HG02981 (cell line): ENCODE data around the gene LAGE3.
"Not testable (repeated sequence)": the region's sequence is repeated elsewhere in the genome, so short reads cannot be mapped to it uniquely, and the experiment has no call there.

Experiments used
- ATAC-seq: cut with Tn5 transposase; IDR thresholded peaks from one replicate; pipeline ENCODE4 v1.9.1; 2021; ENCODE audit warnings: mild to moderate bottlenecking, moderate library complexity; ENCODE audit not compliant: unreplicated experiment

Gene LAGE3

GRCh38 chrX:154502989-154503388, 23.9 kb upstream of the LAGE3 start:
- ATAC-seq = no peak

- no peak for ATAC-seq
Observed at GRCh38 chrX:154502098-154502497, 23.0 kb upstream of the LAGE3 start.

GRCh38 chrX:154501423-154501822, 22.3 kb upstream of the LAGE3 start:
- not testable (repeated sequence) for ATAC-seq

DNA sequence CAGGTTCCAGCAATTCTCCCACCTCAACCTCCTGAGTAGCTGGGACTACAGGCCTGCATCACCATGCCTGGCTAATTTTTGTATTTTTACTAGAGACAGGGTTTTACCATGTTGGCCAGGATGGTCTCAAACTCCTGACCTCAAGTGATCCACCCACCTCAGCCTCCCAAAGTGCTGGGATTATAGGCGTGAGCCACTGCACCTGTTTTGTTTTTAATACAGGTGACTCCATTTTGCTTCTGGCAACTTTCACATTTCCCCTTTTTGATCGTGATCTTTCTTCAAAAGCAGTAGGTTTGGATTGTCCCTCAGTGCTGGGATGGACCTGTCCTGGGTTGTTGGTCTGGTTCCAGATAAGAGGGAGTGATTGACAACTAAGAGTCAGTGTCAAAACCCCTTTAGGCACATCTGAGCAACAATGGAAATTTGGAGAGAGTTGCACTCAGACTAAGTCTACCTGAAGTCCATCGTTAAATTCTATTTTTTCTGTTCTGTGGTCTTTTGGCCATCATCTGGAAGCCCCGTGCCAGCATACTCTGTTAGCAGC, 17.6 kb upstream of the LAGE3 start:
- not testable (repeated sequence) for ATAC-seq

DNA sequence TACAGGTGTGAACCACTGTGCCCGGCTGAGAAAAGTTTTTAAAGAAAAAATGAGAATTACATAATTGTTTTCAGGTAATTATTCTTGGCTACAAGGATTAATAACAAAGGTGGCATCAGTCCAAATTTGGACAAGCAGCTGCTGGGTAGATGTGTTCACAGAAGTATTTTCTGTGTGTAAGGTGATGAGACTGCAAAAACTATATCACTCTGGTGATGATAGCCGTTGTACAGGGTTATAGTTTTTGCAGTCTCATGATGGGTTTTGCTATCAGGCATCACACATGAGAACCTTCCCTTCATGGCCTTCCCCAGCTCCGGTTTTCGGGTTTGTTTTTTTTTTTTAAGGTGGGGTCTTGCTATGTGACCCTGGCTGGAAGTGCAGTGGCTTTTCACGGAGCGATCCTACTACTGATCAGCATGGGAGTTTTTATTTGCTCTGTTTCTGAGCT, 16.4 kb upstream of the LAGE3 start:
- ATAC-seq = no peak

GRCh38 chrX:154494715-154495114, 15.6 kb upstream of the LAGE3 start:
- ATAC-seq = no peak

DNA sequence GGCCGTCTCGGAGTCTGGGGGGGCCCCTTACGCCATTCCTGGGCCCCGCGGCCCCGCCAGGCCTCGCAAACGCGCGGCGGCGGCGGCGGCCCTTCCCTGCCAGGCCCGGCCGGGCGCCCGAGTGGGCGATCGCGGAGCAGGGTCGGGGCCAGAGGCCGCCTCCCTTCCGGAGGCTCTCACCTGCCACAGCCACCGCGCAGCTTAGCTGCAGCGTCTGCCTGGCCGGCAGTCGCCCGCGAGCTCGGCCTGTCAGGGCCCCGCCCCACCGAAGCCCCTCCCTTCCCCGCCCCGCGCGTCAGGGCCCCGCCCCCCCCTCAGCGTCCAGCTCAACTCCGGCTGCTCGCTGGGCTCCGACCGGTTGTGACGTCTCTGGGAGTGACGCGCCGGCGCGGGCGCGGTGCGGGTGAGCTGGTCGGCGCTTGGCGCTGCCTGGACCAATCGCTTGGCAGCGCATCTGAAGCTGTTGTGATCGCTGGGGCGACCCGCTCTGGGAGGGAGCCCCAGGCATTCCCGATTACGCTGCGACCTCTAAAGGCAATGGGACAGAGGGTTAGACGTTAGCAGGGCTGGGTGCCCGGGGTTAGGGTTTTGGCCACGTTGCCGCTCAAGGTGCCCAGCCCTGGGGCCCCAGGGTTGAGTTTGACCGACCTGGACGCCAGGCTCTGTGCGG, 11.5 kb upstream of the LAGE3 start, which contains the start of gene SLC10A3:
SLC10A3 (minus strand) TSS at position 216 of the 670 bp plus-strand sequence. CDS start 1,689 bp downstream, outside the sequence.
- ATAC-seq = peak; percentile 85

DNA sequence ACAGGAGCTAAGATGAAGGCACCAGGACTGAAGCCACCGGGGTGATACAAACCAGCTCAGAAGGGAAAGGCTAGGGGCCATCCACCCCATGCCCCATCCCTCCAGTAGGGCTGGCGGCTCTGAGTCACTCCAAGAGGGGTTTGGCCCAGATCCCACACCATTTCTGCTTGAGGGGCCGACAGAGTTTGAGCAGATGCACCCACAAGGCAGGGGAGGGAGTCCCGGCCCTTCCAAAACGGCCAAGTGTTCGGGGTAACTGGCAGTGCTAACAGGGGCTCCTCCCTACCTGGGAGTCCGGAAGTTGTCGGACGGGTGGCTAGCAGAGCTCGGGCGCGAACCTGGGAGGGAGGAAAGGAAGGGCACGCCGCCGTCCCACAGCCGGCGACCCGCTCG, 10.9 kb upstream of the LAGE3 start:
- ATAC-seq = peak; percentile 26

GRCh38 chrX:154489182-154489581, 10.1 kb upstream of the LAGE3 start:
- ATAC-seq = no peak

- no peak for ATAC-seq
Observed at GRCh38 chrX:154488336-154489075, 9.4 kb upstream of the LAGE3 start.

DNA sequence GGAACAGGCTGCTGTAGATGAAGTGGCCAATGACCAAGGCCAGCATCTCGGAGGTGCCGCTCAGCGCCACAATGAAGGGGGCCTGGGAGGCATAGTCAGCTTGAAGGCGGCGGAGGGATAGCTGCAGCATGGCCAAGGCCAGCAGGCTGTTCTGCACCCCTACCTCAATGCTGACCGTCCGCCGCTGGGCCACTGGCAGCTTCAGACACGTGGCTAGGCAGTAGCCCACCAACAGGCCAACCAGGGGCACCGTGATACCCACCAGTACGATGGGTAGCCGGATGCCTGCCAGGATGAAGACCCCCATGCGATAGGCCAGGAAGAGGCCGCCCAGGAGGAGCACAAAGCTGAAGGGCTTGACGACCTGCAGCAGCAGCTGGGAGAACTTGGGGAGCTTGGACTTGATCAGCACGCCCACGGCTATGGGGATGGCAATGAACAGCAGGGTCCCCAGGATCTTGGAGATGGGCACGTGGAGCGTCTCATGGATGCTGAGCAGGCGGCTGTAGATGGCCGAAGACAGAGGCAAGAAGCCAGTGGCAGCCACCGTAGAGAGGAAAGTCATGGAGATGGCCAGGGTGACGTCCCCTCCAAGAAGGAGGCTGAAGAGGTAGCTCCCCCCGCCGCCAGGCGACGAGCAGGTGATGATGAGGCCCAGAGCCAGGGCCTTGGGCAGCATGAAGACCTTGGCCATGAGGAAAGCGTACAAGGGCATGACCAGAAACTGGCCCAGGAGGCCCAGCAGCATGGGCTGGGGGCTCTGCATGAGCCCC, 8.6 kb upstream of the LAGE3 start:
- ATAC-seq = no peak

- ATAC-seq = no peak
Observed at GRCh38 chrX:154486396-154487207, 7.5 kb upstream of the LAGE3 start, which contains the start of gene UBL4A. Gene UBL4A (minus strand): TSS chrX:154486615. CDS start chrX:154486584, 31 bp downstream.

DNA sequence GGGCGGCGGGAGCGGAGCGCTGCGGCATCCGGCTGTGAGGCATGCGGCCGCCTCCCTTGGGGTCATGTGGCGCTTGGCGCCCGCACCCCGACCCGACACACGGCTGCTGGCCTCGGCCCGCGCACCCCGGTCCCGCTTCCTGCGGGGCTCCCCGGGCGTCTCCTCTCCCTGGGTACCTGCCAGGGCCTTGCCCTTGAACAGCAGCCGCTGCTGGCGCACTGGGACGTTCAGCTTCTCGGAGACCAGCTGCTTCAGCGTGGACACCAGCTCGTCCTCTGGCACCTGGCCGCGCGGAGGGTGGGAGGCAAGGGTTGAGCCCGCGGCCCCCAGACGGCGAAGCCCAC, 6.9 kb upstream of the LAGE3 start:
- no peak for ATAC-seq

GRCh38 chrX:154485150-154486051, 6.3 kb upstream of the LAGE3 start:
- ATAC-seq = no peak

- ATAC-seq = no peak
Observed at GRCh38 chrX:154484255-154485149, 5.4 kb upstream of the LAGE3 start.

DNA sequence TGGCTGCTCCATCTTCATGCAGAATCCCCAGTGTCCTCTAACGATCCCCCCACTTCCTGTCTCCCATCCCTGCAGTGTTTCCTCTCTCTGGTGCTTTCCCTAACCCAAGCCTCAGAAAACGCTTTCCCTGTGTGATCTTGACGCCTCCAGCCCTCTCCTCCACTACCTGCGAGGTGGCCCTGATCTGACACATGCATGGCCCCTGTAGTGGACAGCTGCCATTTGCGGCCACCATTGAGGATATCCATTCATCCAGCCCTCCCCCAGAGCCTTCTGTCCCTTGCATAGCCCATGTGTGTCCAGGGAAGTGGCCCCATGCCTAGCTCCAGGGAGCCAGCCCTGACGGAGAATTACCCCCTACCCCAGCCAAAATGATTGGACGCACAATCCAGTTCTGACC, 4.2 kb upstream of the LAGE3 start:
- no peak for ATAC-seq

- ATAC-seq = no peak
Observed at GRCh38 chrX:154482786-154483185, 3.7 kb upstream of the LAGE3 start.

DNA sequence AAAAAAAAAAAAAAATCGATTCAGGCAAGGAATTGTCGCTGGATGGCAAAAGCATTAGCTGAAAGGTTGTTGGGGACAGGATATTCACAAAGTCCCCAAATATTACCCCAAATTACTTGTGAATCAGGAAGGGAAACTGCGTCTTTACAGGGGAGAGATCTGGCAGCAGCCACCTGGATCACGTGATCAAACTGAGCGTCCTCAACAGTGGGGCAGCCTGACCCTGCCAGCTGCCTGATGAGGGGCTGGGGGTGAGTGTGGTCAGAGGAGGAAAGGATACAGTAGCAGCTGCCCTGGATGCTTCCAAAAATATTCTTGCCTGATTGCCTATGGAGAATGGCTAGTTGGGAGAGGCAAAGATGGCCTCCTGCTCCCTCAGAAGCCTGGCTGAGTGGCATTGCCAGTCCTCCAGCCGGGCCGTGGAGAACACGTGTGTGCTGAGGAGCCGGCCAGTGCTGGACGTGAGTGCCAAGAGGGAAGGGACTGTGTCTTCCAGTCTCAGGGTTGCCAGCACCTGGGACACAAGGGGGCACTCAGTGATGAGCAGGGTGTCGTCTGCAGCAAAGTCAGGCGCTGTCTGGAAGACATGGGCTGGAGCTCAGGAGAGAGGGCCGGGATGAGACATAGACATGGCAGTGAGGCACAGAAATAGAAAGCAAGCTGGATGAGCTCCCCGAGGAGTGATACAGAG, 3.0 kb upstream of the LAGE3 start:
- no peak for ATAC-seq
